ENCODE data around the gene BTN3A1. TPM values are rescaled to one million over a fixed set of nuclear protein-coding genes. Genes with fewer than 3 reads are reported as not detected.
A peak's percentile ranks its signal among the peaks of the same experiment; 100 is the strongest.
"Not testable (repeated sequence)": the region's sequence is repeated elsewhere in the genome, so short reads cannot be mapped to it uniquely, and the experiment has no call there.

The BTN3A1 gene
- total RNA-seq, 1 experiment from 2014 or later, result 32.7 TPM

GRCh38 chr6:26431258-26432172 lies 29.4 kb downstream of the BTN3A1 start:
- Histone ChIP-seq H3K27me3 (ENCODE audit: low read length) (no peaks in the 10 kb centered on the region), H3K9me3 (ENCODE audit: low read length) (peaks cover 7% of the 10 kb centered on the region), H3K79me2 (ENCODE audit: low read length) (no peaks in the 10 kb centered on the region), H3K27ac (ENCODE audit: low read length) (no peak overlapping the region), H2AFZ (ENCODE audit: low read length) (no peak overlapping the region), H3K9me2 (replicated peaks; ENCODE audit: insufficient read depth, low read length) (no peaks in the 10 kb centered on the region), H3K4me2 (ENCODE audit: low read depth, low read length, poor library complexity, severe bottlenecking) (no peak overlapping the region), H3K9ac (ENCODE audit: low read length) (no peak overlapping the region), H3K4me1 (ENCODE audit: low read length) (no peaks in the 10 kb centered on the region), H3K4me3 (ENCODE audit: low read length) (no peak overlapping the region), H3K36me3 (ENCODE audit: insufficient read depth, low read length) (peaks cover 31% of the 10 kb centered on the region), H4K20me1 (ENCODE audit: insufficient read depth, low read depth, low read length) (no peaks in the 10 kb centered on the region)
- DNase-seq, result no peak

- no peaks in the 10 kb centered on the region for H3K79me2 ChIP-seq (ENCODE audit: low read length)
- H3K4me3 ChIP-seq (ENCODE audit: low read length), result no peak overlapping the region
- no peak overlapping the region for H3K27ac ChIP-seq (ENCODE audit: low read length)
- no peaks in the 10 kb centered on the region for H3K27me3 ChIP-seq (ENCODE audit: low read length)
- peaks cover 27% of the 10 kb centered on the region for H3K36me3 ChIP-seq (ENCODE audit: insufficient read depth, low read length)
- no peak overlapping the region for H2AFZ ChIP-seq (ENCODE audit: low read length)
- peaks cover 7% of the 10 kb centered on the region for H3K9me3 ChIP-seq (ENCODE audit: low read length)
- H3K4me2 ChIP-seq (ENCODE audit: low read depth, low read length, poor library complexity, severe bottlenecking), result no peak overlapping the region
- DNase-seq, result no peak
- no peaks in the 10 kb centered on the region for H3K9me2 ChIP-seq (replicated peaks; ENCODE audit: insufficient read depth, low read length)
- no peak overlapping the region for H3K9ac ChIP-seq (ENCODE audit: low read length)
- H4K20me1 ChIP-seq (ENCODE audit: insufficient read depth, low read depth, low read length), result no peaks in the 10 kb centered on the region
- H3K4me1 ChIP-seq (ENCODE audit: low read length), result no peaks in the 10 kb centered on the region
Measured at GRCh38 chr6:26432627-26433201, 30.6 kb downstream of the BTN3A1 start.

- not testable (repeated sequence) for H3K4me2 ChIP-seq (ENCODE audit: low read depth, low read length, poor library complexity, severe bottlenecking); DNase-seq; H3K9me3 ChIP-seq (ENCODE audit: low read length); H3K27me3 ChIP-seq (ENCODE audit: low read length); H3K4me1 ChIP-seq (ENCODE audit: low read length); H3K79me2 ChIP-seq (ENCODE audit: low read length); H3K27ac ChIP-seq (ENCODE audit: low read length); H2AFZ ChIP-seq (ENCODE audit: low read length); H3K9me2 ChIP-seq (replicated peaks; ENCODE audit: insufficient read depth, low read length); H4K20me1 ChIP-seq (ENCODE audit: insufficient read depth, low read depth, low read length); H3K4me3 ChIP-seq (ENCODE audit: low read length); H3K9ac ChIP-seq (ENCODE audit: low read length)
- H3K36me3 ChIP-seq (ENCODE audit: insufficient read depth, low read length), result peaks cover 27% of the 10 kb centered on the region
Measured at GRCh38 chr6:26433680-26434079, 31.6 kb downstream of the BTN3A1 start.

- no peaks in the 10 kb centered on the region for H3K9me2 ChIP-seq (replicated peaks; ENCODE audit: insufficient read depth, low read length)
- H4K20me1 ChIP-seq (ENCODE audit: insufficient read depth, low read depth, low read length), result no peaks in the 10 kb centered on the region
- H3K4me2 ChIP-seq (ENCODE audit: low read depth, low read length, poor library complexity, severe bottlenecking), result no peak overlapping the region
- no peak for DNase-seq
- H3K9me3 ChIP-seq (ENCODE audit: low read length), result peaks cover 7% of the 10 kb centered on the region
- no peak overlapping the region for H2AFZ ChIP-seq (ENCODE audit: low read length)
- H3K27me3 ChIP-seq (ENCODE audit: low read length), result no peaks in the 10 kb centered on the region
- peaks cover 18% of the 10 kb centered on the region; the same call in 1 of the 2 replicates for H3K36me3 ChIP-seq (ENCODE audit: insufficient read depth, low read length)
- H3K4me1 ChIP-seq (ENCODE audit: low read length), result peaks cover 16% of the 10 kb centered on the region
- H3K79me2 ChIP-seq (ENCODE audit: low read length), result no peaks in the 10 kb centered on the region; the same call in 1 of the 2 replicates
- H3K9ac ChIP-seq (ENCODE audit: low read length), result no peak overlapping the region
- H3K27ac ChIP-seq (ENCODE audit: low read length), result no peak overlapping the region
- H3K4me3 ChIP-seq (ENCODE audit: low read length), result no peak overlapping the region
Measured at GRCh38 chr6:26436018-26436417, 33.9 kb downstream of the BTN3A1 start.

GRCh38 chr6:26437550-26437949 lies 35.5 kb downstream of the BTN3A1 start:
- no peaks in the 10 kb centered on the region for H3K27me3 ChIP-seq (ENCODE audit: low read length)
- H3K9me2 ChIP-seq (replicated peaks; ENCODE audit: insufficient read depth, low read length), result no peaks in the 10 kb centered on the region
- peaks cover 26% of the 10 kb centered on the region for H3K4me1 ChIP-seq (ENCODE audit: low read length)
- no peaks in the 10 kb centered on the region for H4K20me1 ChIP-seq (ENCODE audit: insufficient read depth, low read depth, low read length)
- H3K9me3 ChIP-seq (ENCODE audit: low read length), result peaks cover 7% of the 10 kb centered on the region
- H3K4me3 ChIP-seq (ENCODE audit: low read length), result no peak overlapping the region
- no peak overlapping the region for H2AFZ ChIP-seq (ENCODE audit: low read length)
- 0 out of 2 replicates have a peak, but pooled peaks cover 6% of the 10 kb centered on the region for H3K36me3 ChIP-seq (ENCODE audit: insufficient read depth, low read length)
- H3K79me2 ChIP-seq (ENCODE audit: low read length), result no peaks in the 10 kb centered on the region; the same call in 1 of the 2 replicates
- no peak overlapping the region for H3K4me2 ChIP-seq (ENCODE audit: low read depth, low read length, poor library complexity, severe bottlenecking)
- no peak for DNase-seq
- no peak overlapping the region for H3K27ac ChIP-seq (ENCODE audit: low read length)
- no peak overlapping the region for H3K9ac ChIP-seq (ENCODE audit: low read length)

GRCh38 chr6:26438000-26438399 lies 35.9 kb downstream of the BTN3A1 start:
- H3K4me2 ChIP-seq (ENCODE audit: low read depth, low read length, poor library complexity, severe bottlenecking), result no peak overlapping the region

GRCh38 chr6:26439151-26440125 lies 37.4 kb downstream of the BTN3A1 start:
- Histone ChIP-seq H3K4me3 (ENCODE audit: low read length) (peak overlapping the region; percentile 80), H2AFZ (ENCODE audit: low read length) (peak overlapping the region; percentile 82), H3K36me3 (ENCODE audit: insufficient read depth, low read length) (no peaks in the 10 kb centered on the region), H3K9me2 (replicated peaks; ENCODE audit: insufficient read depth, low read length) (no peaks in the 10 kb centered on the region), H4K20me1 (ENCODE audit: insufficient read depth, low read depth, low read length) (no peaks in the 10 kb centered on the region), H3K9ac (ENCODE audit: low read length) (peak overlapping the region; percentile 84), H3K27ac (ENCODE audit: low read length) (peak overlapping the region; percentile 80), H3K27me3 (ENCODE audit: low read length) (no peaks in the 10 kb centered on the region), H3K4me2 (ENCODE audit: low read depth, low read length, poor library complexity, severe bottlenecking) (peak overlapping the region; percentile 83), H3K4me1 (ENCODE audit: low read length) (peaks cover 26% of the 10 kb centered on the region), H3K9me3 (ENCODE audit: low read length) (peaks cover 1% of the 10 kb centered on the region; the same call in 1 of the 2 replicates), H3K79me2 (ENCODE audit: low read length) (no peaks in the 10 kb centered on the region; the same call in 1 of the 2 replicates)
- DNase-seq, result no peak

More at GRCh38 chr6:26438000-26438399, 35.9 kb downstream of the BTN3A1 start:
- no peaks in the 10 kb centered on the region; the same call in 1 of the 2 replicates for H3K79me2 ChIP-seq (ENCODE audit: low read length)
- no peak overlapping the region for H2AFZ ChIP-seq (ENCODE audit: low read length)
- H3K9me2 ChIP-seq (replicated peaks; ENCODE audit: insufficient read depth, low read length), result no peaks in the 10 kb centered on the region
- H3K4me1 ChIP-seq (ENCODE audit: low read length), result peaks cover 26% of the 10 kb centered on the region
- peaks cover 4% of the 10 kb centered on the region for H3K9me3 ChIP-seq (ENCODE audit: low read length)
- H3K27ac ChIP-seq (ENCODE audit: low read length), result no peak overlapping the region
- no peak overlapping the region for H3K9ac ChIP-seq (ENCODE audit: low read length)
- DNase-seq, result no peak
- no peak overlapping the region for H3K4me3 ChIP-seq (ENCODE audit: low read length)
- H3K36me3 ChIP-seq (ENCODE audit: insufficient read depth, low read length), result 0 out of 2 replicates have a peak, but pooled peaks cover 2% of the 10 kb centered on the region
- no peaks in the 10 kb centered on the region for H3K27me3 ChIP-seq (ENCODE audit: low read length)
- no peaks in the 10 kb centered on the region for H4K20me1 ChIP-seq (ENCODE audit: insufficient read depth, low read depth, low read length)
